Activated T-cell treated with anti-CD3 and anti-CD28 coated beads, Interleukin-2, amount 50 U/mL, for 4 hours (primary cell): ENCODE data around the gene ZNF322. TPM values are rescaled to one million over a fixed set of nuclear protein-coding genes. Genes with fewer than 3 reads are reported as not detected.

Source experiments
- ATAC-seq, 2 donors: fragments of 200-7000 bp; cut with Tn5 transposase; one replicate each; pipeline ENCODE4 v1.10.0; 2021
- DNase-seq: peaks from one replicate; pipeline ENCODE4 v3.0.0-alpha.2; 2020
- H3K27me3 Mint-ChIP-seq: one replicate; pipeline ENCODE4 v1.8.0; 2021; ENCODE audit warnings: low read depth, mixed read lengths
- H3K36me3 Mint-ChIP-seq: one replicate; pipeline ENCODE4 v1.8.0; 2022; ENCODE audit warnings: mixed read lengths; ENCODE audit not compliant: insufficient read depth
- H3K4me1 Mint-ChIP-seq: one replicate; pipeline ENCODE4 v1.8.0; 2021; ENCODE audit warnings: low read depth, mixed read lengths
- H3K4me3 Mint-ChIP-seq: one replicate; pipeline ENCODE4 v1.8.0; 2021; ENCODE audit warnings: mild to moderate bottlenecking, moderate library complexity, mixed read lengths
- H3K9me3 Mint-ChIP-seq: one replicate; pipeline ENCODE4 v1.8.0; 2021; ENCODE audit warnings: mixed read lengths
- total RNA-seq, 3 donors: library from RNA; stranded (reverse); gene quantifications; one replicate each; pipeline ENCODE4 v1.2.1, GENCODE V29; 2021

The ZNF322 gene
- total RNA-seq, 3 donors from 2014 or later = 5.9 to 8.6 (median 8.2) TPM

GRCh38 chr6:26588965-26589364 lies 70.6 kb downstream of the ZNF322 start:
- no peak overlapping the region for H3K4me3 Mint-ChIP-seq
- H3K9me3 Mint-ChIP-seq = no peaks in the 10 kb centered on the region
- no peaks in the 10 kb centered on the region for H3K36me3 Mint-ChIP-seq
- ATAC-seq (no peak), DNase-seq (no peak)
- H3K27me3 Mint-ChIP-seq = peaks cover 34% of the 10 kb centered on the region
- H3K4me1 Mint-ChIP-seq = no peaks in the 10 kb centered on the region

Other genes with a start within 250 kb of the ZNF322 start
- gene BTN3A3, start 219.2 kb downstream of the ZNF322 start, total RNA-seq = 10 to 100 TPM; 11.5 to 13.9 (median 11.8) TPM
- 10 to 100 TPM; 12.1 to 15.9 (median 12.5) TPM for gene BTN2A1, start 201.8 kb downstream of the ZNF322 start, total RNA-seq
- gene BTN1A1, start 159.4 kb downstream of the ZNF322 start, total RNA-seq = under 1 TPM in 1 of 3 donors, not detected in 2; 0.10 TPM
- 10 to 100 TPM; 63.4 to 73.4 (median 72.0) TPM for gene HMGN4, start 121.4 kb downstream of the ZNF322 start, total RNA-seq
- 10 to 100 TPM; 49.2 to 51.1 (median 49.5) TPM for gene ABT1, start 62.8 kb downstream of the ZNF322 start, total RNA-seq